Neural progenitor cell (in vitro differentiated cells): ENCODE data around the gene SFMBT2. TPM values are rescaled to one million over a fixed set of nuclear protein-coding genes. Genes with fewer than 3 reads are reported as not detected.

ENCODE experiments used
- DNase-seq: peaks from one replicate; pipeline ENCODE4 v3.0.0-alpha.2; 2016; ENCODE audit warnings: low spot score
- H2AFZ ChIP-seq: fragments of 200-600 bp; sonication (generic); replicated peaks from 2 replicates; pipeline ENCODE4 v1.6.1; 2016; ENCODE audit warnings: antibody characterized with exemption
- H3F3A ChIP-seq: fragments of 200-600 bp; sonication (generic); 2 replicates; pipeline ENCODE4 v1.6.1; 2016; ENCODE audit warnings: antibody characterized with exemption, low read depth
- H3K27ac ChIP-seq: fragments of 200-600 bp; sonication (generic); 2 replicates; pipeline ENCODE4 v1.5.1; 2016; ENCODE audit warnings: mild to moderate bottlenecking
- H3K27me3 ChIP-seq: fragments of 200-600 bp; sonication (generic); 2 replicates; pipeline ENCODE4 v1.6.1; 2016; ENCODE audit warnings: mild to moderate bottlenecking, moderate library complexity
- H3K36me3 ChIP-seq: fragments of 200-600 bp; sonication (generic); 2 replicates; pipeline ENCODE4 v1.5.1; 2016
- H3K4me1 ChIP-seq: fragments of 200-600 bp; sonication (generic); 2 replicates; pipeline ENCODE4 v1.6.1; 2016; ENCODE audit warnings: mixed run types
- H3K4me2 ChIP-seq: fragments of 200-600 bp; sonication (generic); 2 replicates; pipeline ENCODE4 v1.6.1; 2016
- H3K4me3 ChIP-seq: fragments of 200-600 bp; sonication (generic); 2 replicates; pipeline ENCODE4 v1.5.1; 2016
- H3K79me2 ChIP-seq: fragments of 200-600 bp; sonication (generic); 2 replicates; pipeline ENCODE4 v1.6.1; 2016; ENCODE audit warnings: low read depth
- H3K9ac ChIP-seq: fragments of 200-600 bp; sonication (generic); 2 replicates; pipeline ENCODE4 v1.6.1; 2016
- H3K9me3 ChIP-seq: fragments of 200-600 bp; sonication (generic); 2 replicates; pipeline ENCODE4 v1.5.1; 2016; ENCODE audit warnings: low read depth
- H4K20me1 ChIP-seq: fragments of 200-600 bp; sonication (generic); 2 replicates; pipeline ENCODE4 v1.6.1; 2016; ENCODE audit warnings: low read depth
- H3K27ac Mint-ChIP-seq: 3 replicates; pipeline ENCODE4 v1.8.0; 2021; ENCODE audit warnings: mixed read lengths
- H3K27me3 Mint-ChIP-seq: 2 replicates; pipeline ENCODE4 v1.8.0; 2022; ENCODE audit warnings: low read depth, mild to moderate bottlenecking, inconsistent platforms, moderate library complexity, mixed read lengths; ENCODE audit not compliant: insufficient read depth
- H3K36me3 Mint-ChIP-seq: 3 replicates; pipeline ENCODE4 v1.8.0; 2021; ENCODE audit warnings: mixed read lengths
- H3K4me1 Mint-ChIP-seq: 3 replicates; pipeline ENCODE4 v1.8.0; 2021; ENCODE audit warnings: mixed read lengths
- H3K4me3 Mint-ChIP-seq: 3 replicates; pipeline ENCODE4 v1.8.0; 2021; ENCODE audit warnings: mild to moderate bottlenecking, moderate library complexity, mixed read lengths
- H3K9me3 Mint-ChIP-seq: 3 replicates; pipeline ENCODE4 v1.8.0; 2020; ENCODE audit warnings: mixed read lengths
- EZH2 ChIP-seq: fragments of 200-600 bp; sonication (generic); IDR thresholded peaks from 2 replicates; pipeline ENCODE4 v1.6.1; 2017; ENCODE audit warnings: antibody characterized with exemption, mild to moderate bottlenecking, moderate library complexity
- EZH2phosphoT487 ChIP-seq: fragments of 200-600 bp; sonication (generic); IDR thresholded peaks from 2 replicates; pipeline ENCODE4 v1.6.1; 2017; ENCODE audit warnings: antibody characterized with exemption
- total RNA-seq: library from RNA; depleted of rRNA; stranded (reverse); fragments of >200 nt; gene quantifications from 2 replicates; pipeline ENCODE4 v1.2.3, GENCODE V29; 2015; ENCODE audit warnings: low replicate concordance
- TF ChIP-seq, protein P1 (sequence below): fragments of 200-600 bp; sonication (generic); IDR thresholded peaks from 2 replicates; pipeline ENCODE4 v1.5.1; 2017; ENCODE audit warnings: antibody characterized with exemption, mild to moderate bottlenecking

Gene SFMBT2
- total RNA-seq, 1 donor from 2014 or later: 1.8 TPM

DNA sequence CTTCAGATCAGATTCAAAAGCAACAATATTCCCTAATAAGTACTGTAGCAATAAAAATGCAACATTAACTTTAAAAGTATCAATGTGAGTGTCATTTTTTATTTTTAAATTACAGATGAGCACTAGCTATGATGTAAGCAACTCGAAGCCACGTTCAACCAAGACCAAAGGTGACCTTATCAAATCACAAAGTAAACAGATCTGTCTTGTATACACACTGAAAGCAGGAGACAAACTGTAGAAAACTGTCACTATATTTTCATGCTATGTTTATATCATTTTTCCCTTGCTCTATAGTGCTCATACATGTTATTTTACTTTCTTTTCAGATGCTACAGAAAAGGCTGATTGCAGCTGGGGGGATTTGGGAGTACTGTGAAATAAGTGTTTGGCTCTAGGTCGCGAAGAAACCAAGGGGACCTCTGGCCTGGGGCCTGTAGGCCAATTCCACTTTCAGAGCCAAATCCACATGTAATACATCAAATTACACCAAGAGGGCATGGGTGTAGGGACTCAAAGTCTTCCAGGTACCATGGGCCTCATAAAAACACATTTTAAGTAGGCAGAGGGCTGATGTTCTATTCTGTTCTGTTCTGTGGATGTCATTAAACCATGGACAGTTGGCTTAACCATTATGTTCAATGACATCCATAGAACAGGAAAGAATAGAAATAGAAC is 245.2 kb downstream of the SFMBT2 start:
- no peaks in the 10 kb centered on the region for H3K9me3 Mint-ChIP-seq
- no peaks in the 10 kb centered on the region for H3K27me3 Mint-ChIP-seq
- TF ChIP-seq, protein P1, sequence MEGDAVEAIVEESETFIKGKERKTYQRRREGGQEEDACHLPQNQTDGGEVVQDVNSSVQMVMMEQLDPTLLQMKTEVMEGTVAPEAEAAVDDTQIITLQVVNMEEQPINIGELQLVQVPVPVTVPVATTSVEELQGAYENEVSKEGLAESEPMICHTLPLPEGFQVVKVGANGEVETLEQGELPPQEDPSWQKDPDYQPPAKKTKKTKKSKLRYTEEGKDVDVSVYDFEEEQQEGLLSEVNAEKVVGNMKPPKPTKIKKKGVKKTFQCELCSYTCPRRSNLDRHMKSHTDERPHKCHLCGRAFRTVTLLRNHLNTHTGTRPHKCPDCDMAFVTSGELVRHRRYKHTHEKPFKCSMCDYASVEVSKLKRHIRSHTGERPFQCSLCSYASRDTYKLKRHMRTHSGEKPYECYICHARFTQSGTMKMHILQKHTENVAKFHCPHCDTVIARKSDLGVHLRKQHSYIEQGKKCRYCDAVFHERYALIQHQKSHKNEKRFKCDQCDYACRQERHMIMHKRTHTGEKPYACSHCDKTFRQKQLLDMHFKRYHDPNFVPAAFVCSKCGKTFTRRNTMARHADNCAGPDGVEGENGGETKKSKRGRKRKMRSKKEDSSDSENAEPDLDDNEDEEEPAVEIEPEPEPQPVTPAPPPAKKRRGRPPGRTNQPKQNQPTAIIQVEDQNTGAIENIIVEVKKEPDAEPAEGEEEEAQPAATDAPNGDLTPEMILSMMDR: no peak
- H3F3A ChIP-seq: no peaks in the 10 kb centered on the region
- no peaks in the 10 kb centered on the region for H3K9me3 ChIP-seq
- no peak overlapping the region for H2AFZ ChIP-seq
- H3K27me3 ChIP-seq: no peaks in the 10 kb centered on the region
- H3K4me1 ChIP-seq: no peaks in the 10 kb centered on the region
- H3K9ac ChIP-seq: no peak overlapping the region
- no peak overlapping the region for H3K4me3 ChIP-seq
- no peaks in the 10 kb centered on the region for H3K79me2 ChIP-seq
- no peak overlapping the region for H3K4me3 Mint-ChIP-seq
- H3K27ac ChIP-seq: no peak overlapping the region
- DNase-seq: no peak
- H3K36me3 ChIP-seq: no peaks in the 10 kb centered on the region
- no peaks in the 10 kb centered on the region for H4K20me1 ChIP-seq
- H3K36me3 Mint-ChIP-seq: peaks cover 6% of the 10 kb centered on the region
- no peak overlapping the region for H3K27ac Mint-ChIP-seq
- H3K4me1 Mint-ChIP-seq: peaks cover 4% of the 10 kb centered on the region
- H3K4me2 ChIP-seq: no peak overlapping the region

DNA sequence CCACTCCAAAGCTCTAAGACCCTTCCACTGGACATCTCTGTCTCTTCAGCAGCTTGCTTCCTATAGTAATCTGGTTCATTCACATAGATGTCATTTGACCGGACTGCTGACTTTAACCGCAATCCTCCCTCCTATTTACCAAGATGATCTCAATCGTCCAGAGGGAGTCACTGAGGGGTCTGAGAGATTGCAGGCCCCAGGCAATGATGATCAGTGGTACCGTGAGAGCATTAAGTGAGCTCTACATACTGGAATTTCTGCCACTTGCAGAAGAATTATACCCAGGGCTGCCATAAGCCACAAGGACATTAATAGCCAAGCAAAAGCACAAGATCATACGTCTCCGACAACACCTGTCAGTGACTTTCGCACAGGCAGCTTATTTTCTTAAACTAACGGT is 245.9 kb downstream of the SFMBT2 start:
- Histone ChIP-seq H3K27me3 (no peaks in the 10 kb centered on the region), H3K27ac (no peak overlapping the region), H3K4me3 (no peak overlapping the region), H3K79me2 (no peaks in the 10 kb centered on the region), H3K4me2 (no peak overlapping the region), H3K9me3 (no peaks in the 10 kb centered on the region), H4K20me1 (no peaks in the 10 kb centered on the region), H3F3A (no peaks in the 10 kb centered on the region), H3K9ac (no peak overlapping the region), H2AFZ (no peak overlapping the region), H3K4me1 (no peaks in the 10 kb centered on the region), H3K36me3 (no peaks in the 10 kb centered on the region)
- TF ChIP-seq EZH2phosphoT487: no peak
- TF ChIP-seq, protein P1: no peak
- no peak for TF ChIP-seq EZH2
- peaks cover 4% of the 10 kb centered on the region for H3K4me1 Mint-ChIP-seq
- DNase-seq: no peak
- H3K27me3 Mint-ChIP-seq: no peaks in the 10 kb centered on the region
- no peaks in the 10 kb centered on the region for H3K9me3 Mint-ChIP-seq
- no peak overlapping the region for H3K4me3 Mint-ChIP-seq
- H3K27ac Mint-ChIP-seq: peak overlapping the region; percentile 50
- peaks cover 12% of the 10 kb centered on the region for H3K36me3 Mint-ChIP-seq

DNA sequence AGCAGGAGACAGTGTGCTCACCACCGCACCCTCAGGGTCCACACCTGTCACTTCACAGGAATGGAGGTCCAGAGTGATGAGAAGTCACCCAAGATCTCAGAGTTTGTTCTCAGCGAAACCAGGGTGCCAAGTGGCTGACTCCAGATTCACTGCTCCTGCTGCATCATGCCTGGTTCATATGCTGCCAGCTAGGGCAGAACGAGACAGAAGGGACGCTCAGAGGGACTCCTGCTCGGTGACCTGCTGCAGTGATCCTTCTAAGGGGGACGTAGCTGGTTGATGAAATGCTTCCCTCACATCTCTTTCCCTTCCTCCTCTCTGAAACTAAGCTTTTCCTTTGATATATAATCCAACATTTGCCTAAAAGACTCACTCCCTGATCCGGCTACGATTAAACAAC is 248.5 kb downstream of the SFMBT2 start:
- no peak for DNase-seq
- TF ChIP-seq, protein P1: no peak
- TF ChIP-seq EZH2: no peak
- no peak for TF ChIP-seq EZH2phosphoT487
- Mint-ChIP-seq H3K27ac (no peak overlapping the region), H3K9me3 (no peaks in the 10 kb centered on the region), H3K4me1 (peaks cover 4% of the 10 kb centered on the region), H3K4me3 (no peak overlapping the region), H3K27me3 (no peaks in the 10 kb centered on the region), H3K36me3 (peaks cover 14% of the 10 kb centered on the region)
- Histone ChIP-seq H4K20me1 (no peaks in the 10 kb centered on the region), H3K4me2 (no peak overlapping the region), H3K79me2 (no peaks in the 10 kb centered on the region), H3K27ac (no peak overlapping the region), H3K9ac (no peak overlapping the region), H3K27me3 (no peaks in the 10 kb centered on the region), H3K36me3 (no peaks in the 10 kb centered on the region), H3K4me1 (no peaks in the 10 kb centered on the region), H2AFZ (no peak overlapping the region), H3K4me3 (no peak overlapping the region), H3F3A (no peaks in the 10 kb centered on the region), H3K9me3 (no peaks in the 10 kb centered on the region)
